Activated CD4-positive, CD25-positive, alpha-beta regulatory T cell treated with anti-CD3 and anti-CD28 coated beads, Interleukin-2, amount 50 U/mL, for 16 hours (primary cell): ENCODE measurements around the gene NT5DC3.

Source experiments
- DNase-seq: peaks from one replicate; pipeline ENCODE4 v3.0.0-alpha.2; 2020; ENCODE audit warnings: low read depth, low spot score

The NT5DC3 gene

DNA sequence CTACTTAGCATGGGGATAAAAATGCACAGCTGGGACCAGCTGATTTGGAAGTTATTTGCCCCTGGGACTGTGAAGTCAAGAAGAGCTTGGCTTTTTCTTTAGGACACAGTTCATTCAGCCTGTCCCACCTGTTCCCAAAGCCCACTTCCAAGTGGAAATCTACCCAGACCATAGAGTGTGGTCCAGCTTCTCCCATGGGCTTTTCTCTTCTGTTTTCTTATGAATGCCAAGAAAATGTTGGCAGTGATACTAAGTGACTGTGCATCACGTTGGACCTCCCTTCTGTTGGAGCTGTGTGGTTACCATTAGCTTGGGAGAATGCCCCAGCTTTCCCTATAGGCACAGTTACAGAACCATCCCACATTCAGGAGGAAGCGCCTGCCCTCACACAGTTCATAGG is 89.4 kb downstream of the NT5DC3 start:
- DNase-seq, result no peak

GRCh38 chr12:103751171-103751570 is 89.9 kb downstream of the NT5DC3 start:
- no peak for DNase-seq

DNA sequence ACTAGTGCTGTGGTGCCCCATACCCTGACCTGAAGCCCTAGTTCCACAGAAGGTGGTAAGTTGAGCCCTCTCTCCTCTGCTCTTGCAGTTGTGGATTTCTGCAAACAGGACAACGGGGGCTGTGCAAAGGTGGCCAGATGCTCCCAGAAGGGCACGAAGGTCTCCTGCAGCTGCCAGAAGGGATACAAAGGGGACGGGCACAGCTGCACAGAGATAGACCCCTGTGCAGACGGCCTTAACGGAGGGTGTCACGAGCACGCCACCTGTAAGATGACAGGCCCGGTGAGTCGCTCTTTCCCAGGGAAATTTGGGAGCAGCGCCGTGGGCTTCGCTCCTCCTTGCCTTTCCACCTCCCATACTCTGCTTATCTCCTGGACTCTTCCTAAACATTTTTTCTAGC is 92.2 kb downstream of the NT5DC3 start:
- no peak for DNase-seq

DNA sequence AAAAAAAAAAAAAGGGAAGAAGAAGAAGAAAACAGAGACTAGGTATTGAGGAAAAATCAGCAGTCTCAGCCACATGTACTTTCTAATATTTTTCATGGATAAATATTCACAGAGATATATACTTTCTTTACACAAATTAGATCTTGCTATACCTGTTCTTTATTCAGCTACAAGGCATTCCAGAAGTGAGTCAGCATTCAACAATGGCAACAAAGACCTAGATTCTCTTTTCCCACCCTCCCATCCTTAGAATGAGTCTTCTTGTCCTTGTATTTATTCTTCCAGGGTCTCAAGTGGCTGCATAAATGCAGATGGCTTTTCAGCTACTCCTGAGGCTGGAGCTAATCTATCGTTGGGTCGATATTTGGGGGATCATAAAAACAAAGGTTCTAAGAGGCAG is 93.0 kb downstream of the NT5DC3 start:
- DNase-seq, result no peak

DNA sequence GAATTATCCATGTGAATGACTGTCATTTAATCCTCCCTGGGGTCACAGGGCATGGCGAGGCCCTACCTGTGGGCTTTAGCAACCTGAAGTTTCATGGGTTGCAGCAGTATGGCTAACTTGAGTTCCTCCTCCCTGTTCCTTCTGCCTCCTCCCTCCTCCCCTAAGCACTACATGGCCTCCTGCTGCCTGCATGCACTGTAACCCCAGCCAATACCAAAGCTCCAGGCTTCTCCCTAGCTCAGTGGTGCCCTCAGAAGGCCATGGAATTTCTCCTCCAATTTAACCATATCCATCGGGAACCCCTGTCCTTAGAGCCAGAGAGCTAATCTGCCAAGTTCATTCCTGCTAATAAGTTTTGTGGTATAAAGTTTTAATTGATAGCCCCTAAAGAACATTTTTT is 95.1 kb downstream of the NT5DC3 start:
- no peak for DNase-seq

- DNase-seq, result no peak
Observed at GRCh38 chr12:103743788-103744187, 97.2 kb downstream of the NT5DC3 start.

DNA sequence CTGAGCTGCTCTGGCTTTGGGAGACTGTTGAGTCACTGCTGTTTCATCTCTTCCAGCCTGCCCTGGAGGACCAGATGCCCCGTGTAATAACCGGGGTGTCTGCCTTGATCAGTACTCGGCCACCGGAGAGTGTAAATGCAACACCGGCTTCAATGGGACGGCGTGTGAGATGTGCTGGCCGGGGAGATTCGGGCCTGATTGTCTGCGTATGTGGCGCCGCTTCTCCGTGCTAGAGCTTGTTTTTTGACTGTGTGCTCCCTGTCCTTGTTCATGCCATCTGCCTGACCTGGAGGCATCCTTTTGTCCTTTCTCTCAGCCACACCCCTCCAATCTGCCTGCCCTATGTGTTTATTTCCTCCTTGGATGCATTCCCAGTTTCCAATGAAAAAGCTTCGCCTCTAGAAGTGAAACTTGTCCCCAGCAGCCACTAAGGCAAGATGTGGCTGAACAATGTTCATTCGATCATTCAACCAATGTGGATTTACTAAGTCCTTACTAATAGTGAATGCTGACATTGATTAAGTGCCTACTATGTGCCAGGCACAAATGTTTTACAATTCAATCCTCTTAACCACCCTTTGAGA is 98.6 kb downstream of the NT5DC3 start:
- no peak for DNase-seq

GRCh38 chr12:103737881-103738280 is 103.2 kb downstream of the NT5DC3 start:
- DNase-seq, result no peak

DNA sequence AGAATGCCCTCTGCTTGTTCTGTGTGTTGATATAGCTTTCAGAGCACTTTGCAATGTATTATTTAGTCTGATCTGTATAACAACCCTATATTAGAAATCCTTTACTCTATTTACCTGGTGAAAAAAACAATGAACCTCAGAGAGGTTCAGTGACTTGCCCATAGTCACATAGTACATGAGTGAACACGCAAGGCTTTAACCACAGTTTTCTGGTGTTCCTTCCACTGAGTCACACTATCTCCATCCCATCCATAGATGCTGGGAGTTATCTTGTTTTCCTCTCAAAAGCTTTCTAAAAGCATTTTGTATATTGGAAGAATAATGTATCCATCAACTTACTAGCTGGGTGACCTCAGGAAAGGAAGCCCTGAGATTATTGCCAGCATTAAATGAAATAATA is 104.5 kb downstream of the NT5DC3 start:
- no peak for DNase-seq

DNA sequence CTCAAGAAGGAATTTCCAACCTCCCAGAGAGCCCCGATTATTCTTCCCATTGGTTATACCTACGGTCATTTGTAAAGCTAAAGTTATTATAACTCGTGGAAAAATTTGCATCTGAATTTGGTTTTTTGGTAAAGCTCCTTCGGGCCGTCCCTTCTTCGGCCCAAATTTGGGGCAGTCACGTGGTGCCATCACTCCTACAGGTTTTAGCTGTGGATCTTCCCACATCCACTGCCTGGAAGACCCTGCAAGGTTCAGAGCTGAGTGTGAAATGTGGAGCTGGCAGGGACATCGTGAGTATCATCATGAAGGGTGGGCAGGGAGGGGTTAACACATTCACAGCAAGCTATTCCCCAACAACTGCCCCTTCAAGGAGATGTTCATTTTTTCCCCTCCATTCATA is 105.7 kb downstream of the NT5DC3 start:
- no peak for DNase-seq

DNA sequence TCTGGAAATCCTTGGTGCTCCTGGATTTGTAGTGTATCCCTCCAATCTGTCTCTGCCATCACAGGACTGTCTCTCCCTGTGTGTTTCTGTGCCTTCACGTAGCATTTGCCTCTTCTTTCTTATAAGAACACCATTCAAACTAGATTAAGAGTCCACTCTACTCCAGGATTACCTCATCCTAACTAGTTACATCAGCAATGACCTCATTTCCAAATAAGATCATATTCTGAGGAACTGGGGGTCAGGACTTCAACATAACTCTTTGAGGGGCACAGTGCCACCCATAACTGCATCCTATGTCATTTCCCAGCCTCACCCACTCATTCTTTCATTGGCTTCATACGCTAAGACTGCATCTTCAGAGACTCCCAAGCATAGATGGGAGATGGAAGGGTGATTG is 106.2 kb downstream of the NT5DC3 start:
- DNase-seq, result no peak

DNA sequence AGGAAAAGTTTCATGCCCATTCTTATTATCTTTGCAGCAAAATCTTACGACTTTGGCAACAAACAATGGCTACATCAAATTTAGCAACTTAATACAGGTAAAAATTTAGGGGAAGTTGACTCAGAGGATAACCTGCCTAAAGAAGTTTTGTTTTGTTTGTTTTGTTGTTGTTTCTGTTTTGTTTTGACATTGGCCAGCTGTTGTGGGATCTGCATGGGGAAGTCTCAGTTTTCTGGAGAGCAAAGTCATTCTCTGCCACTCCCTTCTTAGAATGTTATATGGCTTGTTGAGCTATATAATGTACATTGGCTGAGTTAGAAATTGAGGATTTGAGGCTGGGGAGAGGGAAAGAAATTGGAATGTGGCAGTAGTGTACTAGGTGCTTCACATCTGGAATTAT is 109.5 kb downstream of the NT5DC3 start:
- DNase-seq, result no peak

DNA sequence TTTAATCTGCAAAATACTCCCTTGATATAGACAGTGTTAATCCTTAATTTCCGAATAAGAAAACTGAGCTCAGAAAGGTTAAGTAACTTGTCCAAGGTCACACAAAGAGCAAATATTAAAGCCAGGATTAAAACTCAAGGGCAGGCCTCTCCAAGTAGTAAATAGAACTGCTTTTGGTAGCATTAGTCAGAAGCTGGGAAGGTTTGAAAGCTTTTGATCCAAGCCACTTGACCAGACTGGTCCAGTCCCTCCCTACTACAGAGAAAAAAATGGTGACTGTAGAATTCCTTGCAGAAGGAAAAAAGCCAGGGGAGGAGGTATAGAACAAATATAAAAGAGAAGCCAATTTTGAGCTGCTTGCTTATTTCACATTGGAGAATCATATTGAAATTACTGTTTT is 111.5 kb downstream of the NT5DC3 start:
- no peak for DNase-seq

- DNase-seq, result no peak
Observed at GRCh38 chr12:103728323-103728722, 112.7 kb downstream of the NT5DC3 start.

DNA sequence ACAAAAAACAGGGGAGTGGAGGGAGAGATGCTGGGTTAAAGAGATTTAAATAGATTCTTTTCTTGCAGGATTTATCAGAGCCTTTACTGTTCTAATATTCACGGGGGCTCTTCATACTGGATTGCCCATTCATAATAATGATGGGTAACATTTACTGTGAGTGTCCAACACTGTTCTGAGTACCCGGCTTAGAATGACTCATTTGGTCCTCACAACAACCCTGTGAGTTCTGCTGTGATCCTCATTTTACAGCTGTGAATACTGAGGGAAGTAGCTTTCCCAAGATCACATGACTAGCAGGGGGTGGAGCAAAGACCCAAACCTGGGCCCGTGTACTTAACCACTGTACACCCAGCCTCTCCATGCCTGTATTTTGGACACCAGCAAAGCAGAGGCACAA is 113.4 kb downstream of the NT5DC3 start:
- DNase-seq, result no peak

GRCh38 chr12:103725398-103725797 is 115.6 kb downstream of the NT5DC3 start:
- DNase-seq, result no peak
